Stomach (tissue), 4 donors: ENCODE data around the gene OR2T11.
"Not testable (repeated sequence)": the region's sequence is repeated elsewhere in the genome, so short reads cannot be mapped to it uniquely, and the experiment has no call there.

Experiments used
- CTCF ChIP-seq, 7 experiments: fragments of 450-650 bp in 4 of 7; fragments of 200-600 bp in 3 of 7; sonication (generic) in 3 of 7; IDR thresholded peaks; one replicate each; pipeline ENCODE4 v1.5.1; 2016 to 2019; ENCODE audit warnings: antibody characterized with exemption in 7 of 7, control low read depth in 2 of 7, mild to moderate bottlenecking in 1 of 7
- POLR2A ChIP-seq, 4 donors: fragments of 450-650 bp; IDR thresholded peaks; one replicate each; pipeline ENCODE4 v1.6.1; 2016; ENCODE audit warnings: antibody characterized with exemption in 4 of 4, control low read depth in 2 of 4, mild to moderate bottlenecking in 1 of 4, moderate library complexity in 1 of 4

DNA sequence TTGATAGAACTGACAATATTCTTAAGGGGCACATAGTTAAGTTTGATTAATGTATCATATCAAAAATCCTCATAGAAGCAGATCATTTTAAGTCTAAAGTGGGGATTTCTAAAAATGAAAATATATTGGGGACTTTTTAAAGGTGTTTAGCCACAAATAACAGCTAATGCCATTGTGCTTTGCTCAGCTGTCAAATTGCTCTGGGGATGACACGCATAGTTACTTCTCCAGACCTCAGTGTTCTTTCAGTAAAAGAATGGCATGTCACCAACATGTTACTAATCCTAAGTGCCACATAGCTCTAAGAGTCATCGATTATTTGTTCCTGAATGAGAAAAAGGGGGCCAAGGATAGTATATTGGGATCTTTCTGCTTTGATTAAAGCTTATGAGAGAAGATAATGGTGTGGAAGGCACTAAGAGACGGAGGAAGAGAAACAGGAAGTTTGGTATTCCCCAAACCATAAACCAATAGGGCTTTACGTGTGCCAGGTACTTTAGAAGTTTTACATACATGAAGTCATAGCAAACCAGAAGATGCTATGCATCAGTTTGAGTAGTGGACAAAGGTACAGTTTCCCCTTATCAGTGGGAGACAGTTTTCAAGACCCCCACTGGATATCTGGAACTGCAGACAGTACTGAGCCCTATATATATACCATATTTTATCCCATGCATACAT lies 8.2 kb upstream of the OR2T11 start:
- TF ChIP-seq CTCF, POLR2A (IDR thresholded peaks at IDR 0.05): not testable (repeated sequence)
